Stimulated activated CD4-positive, alpha-beta T cell treated with anti-CD3 and anti-CD28 coated beads, Interleukin-12 subunit alpha, Interleukin-12 subunit beta, amount 100 ng/mL, for 4 hours (primary cell): Measurements from ENCODE around the gene RAMP2.
A peak's percentile ranks its signal among the peaks of the same experiment; 100 is the strongest.

ENCODE experiments used
- DNase-seq: peaks from one replicate; pipeline ENCODE4 v3.0.0-alpha.2; 2020

The RAMP2 gene

DNA sequence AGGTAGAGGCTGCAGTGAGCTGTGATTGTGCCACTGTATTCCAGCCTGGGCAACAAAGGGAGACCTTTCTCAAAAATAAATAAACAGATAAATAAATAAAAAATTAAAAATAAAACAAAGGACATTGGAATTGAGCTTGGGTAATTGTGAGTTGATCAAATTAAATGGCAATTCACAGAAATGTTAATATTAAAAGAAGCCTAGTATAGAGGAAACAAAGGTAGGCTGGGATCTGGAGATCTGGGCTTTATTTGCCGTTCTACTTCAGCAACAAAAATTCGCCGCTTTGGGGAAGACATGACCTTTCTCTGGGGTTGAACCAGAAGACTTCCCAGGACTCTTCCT, 11.9 kb downstream of the RAMP2 start:
- no peak for DNase-seq

DNA sequence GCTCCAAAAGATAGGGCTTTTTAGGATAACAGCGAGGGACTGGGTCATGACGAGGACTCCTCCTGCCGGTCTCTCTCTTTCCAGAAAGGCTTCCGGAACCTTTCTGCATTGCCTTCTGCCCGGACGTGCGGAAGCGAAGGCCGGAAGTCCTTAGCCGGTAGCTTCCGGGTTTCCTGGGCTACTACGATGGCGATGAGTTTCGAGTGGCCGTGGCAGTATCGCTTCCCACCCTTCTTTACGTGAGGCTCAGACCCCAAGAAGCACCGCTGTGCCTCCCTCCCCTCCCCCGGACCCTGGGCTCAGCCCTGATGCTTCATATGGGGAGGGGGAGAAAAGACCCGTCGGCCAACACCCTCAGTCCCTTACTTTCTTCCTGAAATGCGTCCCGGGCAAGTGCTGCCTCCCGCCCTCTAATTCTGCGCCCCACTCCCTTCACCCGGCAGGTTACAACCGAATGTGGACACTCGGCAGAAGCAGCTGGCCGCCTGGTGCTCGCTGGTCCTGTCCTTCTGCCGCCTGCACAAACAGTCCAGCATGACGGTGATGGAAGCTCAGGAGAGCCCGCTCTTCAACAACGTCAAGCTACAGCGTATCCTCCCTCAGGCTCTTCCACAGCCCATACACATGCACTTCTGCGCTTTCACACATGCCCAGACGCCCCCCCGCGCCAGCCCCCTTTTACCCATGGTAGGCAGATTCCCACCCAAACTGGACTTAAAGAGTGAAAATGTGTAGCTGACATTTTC, 12.4 kb downstream of the RAMP2 start, which contains the start of gene VPS25:
Gene VPS25, plus strand, starts transcription at position 160 of the 746 bp plus-strand sequence. Its CDS starts 27 bp downstream, at position 187.
- peak; percentile 63 for DNase-seq

DNA sequence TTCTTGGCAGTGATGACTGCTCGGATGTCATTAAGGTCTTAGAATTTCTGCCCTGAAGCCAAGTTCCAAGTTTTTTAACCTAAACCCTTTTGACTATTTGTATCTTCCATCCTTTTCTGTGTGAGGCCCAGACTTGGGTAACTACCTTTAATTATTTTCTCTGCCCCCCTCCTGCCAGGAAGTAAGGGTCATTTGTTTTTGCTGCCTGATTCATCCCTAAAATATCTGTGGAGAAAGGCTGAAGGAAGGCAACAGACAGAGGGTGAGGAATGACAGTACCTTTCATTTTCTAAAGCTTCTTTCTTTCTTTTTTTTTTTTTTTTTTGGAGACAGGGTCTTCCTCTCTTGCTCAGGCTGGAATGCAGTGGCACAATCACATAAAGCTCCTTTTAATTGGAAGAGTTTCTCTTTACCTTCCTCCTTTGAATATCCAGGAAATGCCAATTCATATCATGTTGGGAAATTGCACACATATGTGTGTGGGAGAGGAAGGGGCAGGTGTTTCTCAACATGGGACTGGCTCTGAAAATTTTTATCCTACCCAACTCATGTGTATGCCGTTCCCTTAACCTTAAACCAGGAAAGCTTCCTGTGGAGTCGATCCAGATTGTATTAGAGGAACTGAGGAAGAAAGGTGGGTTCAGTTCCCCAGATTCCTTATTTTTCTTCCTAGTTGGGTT, 13.2 kb downstream of the RAMP2 start:
- no peak for DNase-seq

DNA sequence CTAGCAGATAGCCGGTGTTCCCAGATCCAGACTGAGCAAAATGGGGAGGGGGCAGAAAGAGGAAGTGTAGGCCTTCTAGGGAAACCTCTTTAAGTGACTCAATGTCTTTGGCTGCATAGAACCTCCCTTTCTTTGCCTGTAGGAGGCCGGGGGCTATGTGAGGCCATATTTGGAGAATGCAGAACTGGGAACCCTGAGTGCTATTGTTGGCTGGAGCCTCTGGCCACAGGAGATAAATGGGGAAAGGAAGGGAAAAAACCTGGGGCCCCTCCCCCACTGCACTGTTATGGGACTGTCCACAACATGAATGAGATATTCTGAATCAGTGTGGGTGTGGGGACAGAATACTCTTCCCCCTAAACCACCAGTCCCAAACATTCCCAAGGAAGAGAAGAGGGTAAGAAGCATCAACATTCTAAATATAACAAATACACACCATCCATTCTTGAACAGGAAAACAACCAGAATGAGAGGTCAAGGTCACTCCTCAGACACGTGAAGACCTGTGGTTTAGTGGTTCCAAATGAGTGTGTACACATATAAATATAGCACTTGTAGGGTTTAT, 14.6 kb downstream of the RAMP2 start:
- DNase-seq, result no peak

DNA sequence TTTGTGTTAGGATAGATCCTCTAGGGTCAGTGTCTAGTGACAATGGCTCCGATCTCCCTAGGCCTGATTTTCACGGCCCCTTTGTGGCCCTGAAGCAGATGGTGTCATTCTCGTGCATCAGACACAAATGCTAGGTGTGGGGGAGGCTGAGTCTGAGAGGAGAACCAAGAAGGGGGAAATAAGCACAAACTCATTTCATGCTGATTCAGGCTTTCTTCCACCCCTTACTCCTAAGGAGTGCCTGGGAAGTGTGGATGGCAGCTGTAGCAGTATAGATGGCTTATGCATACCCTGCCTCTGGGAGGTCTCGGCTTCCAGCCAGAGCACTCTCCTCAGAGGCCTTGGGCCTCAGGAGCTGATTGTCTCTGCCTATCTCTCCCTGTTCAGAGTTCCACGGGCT, 17.5 kb downstream of the RAMP2 start:
- no peak for DNase-seq

DNA sequence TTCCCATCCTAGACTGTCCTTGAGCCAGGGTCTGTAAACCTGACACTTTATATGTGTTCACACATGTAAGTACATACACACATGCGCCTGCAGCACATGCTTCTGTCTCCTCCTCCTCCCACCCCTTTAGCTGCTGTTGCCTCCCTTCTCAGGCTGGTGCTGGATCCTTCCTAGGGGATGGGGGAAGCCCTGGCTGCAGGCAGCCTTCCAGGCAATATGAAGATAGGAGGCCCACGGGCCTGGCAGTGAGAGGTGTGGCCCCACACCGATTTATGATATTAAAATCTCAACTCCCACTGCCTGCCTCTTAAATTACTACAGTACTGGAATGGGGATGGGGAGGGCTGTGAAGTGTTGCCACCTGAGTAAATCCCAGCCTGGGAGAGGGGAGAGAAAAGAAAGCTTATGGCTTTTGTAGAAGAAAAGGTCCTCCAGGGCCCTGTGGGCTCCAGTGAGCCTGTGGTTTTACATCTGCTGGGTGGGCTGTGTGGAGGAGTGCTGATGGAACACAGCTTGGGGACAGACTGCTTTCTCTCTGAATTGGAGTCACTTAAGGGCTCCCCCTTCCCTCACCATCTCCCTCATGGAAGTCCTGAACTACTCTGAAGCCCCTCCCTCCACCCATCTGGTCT, 18.4 kb downstream of the RAMP2 start:
- no peak for DNase-seq

DNA sequence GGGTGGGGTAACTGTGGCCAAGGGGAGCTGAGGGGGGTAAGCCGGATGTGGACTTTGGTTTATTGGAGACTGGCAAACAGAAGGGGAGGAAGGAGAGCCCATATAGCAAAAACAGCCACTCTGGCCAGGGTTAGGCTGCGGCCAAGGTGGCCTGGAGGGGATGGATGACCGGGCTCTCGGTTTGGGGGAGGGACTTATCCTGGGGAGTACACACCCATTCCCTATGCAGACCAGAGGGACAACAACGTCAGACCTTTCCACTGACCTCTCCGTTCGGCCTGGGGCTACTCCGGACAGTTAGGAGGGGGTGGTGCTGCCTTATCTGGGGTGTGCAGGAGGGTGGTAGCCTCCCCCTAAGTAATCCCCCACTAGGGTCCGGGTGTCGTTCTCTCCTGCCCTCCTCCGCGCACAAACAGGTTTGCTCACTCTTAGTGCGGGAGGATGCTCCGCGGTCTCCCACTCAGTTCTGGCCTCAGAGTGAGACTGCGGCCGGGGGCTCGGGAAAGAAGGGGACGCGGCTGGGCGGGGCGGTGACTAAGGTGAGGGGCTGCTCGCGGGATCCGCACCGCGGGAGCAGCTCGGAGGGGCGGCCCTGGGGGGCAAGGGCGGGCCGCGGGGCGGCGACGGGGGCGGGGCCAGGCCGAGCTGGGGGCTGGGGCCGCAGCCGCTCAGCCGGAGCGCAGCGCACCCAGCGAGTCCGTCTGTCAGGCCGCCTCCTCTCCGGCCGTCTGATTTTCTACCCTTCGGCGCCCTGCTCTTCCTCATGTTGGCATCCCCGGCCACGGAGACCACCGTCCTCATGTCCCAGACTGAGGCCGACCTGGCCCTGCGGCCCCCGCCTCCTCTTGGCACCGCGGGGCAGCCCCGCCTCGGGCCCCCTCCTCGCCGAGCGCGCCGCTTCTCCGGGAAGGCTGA, 19.2 kb downstream of the RAMP2 start, which contains the start of gene WNK4:
Gene WNK4, plus strand, starts transcription at position 675 of the 915 bp plus-strand sequence. Its CDS starts 89 bp downstream, at position 764.
- no peak for DNase-seq

DNA sequence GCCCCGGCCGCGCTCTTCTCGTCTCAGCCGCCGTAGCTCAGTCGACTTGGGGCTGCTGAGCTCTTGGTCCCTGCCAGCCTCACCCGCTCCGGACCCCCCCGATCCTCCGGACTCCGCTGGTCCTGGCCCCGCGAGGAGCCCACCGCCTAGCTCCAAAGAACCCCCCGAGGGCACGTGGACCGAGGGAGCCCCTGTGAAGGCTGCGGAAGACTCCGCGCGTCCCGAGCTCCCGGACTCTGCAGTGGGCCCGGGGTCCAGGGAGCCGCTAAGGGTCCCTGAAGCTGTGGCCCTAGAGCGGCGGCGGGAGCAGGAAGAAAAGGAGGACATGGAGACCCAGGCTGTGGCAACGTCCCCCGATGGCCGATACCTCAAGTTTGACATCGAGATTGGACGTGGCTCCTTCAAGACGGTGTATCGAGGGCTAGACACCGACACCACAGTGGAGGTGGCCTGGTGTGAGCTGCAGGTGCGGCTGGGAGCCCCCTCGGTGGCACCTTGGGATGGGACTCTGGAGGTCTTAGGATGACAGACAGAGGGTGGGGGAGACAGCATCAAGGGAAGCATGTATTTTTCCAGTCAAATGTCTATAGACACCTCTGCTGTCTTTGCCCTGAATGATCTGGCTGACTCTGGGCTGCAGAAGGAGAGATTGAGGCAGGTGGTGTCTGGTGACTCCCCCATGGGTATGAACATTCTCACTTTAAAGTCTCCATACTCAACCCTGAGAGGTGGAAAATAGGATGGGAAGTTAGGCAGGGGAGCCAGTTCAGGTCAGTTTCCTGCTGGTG, 20.0 kb downstream of the RAMP2 start:
- DNase-seq, result no peak

DNA sequence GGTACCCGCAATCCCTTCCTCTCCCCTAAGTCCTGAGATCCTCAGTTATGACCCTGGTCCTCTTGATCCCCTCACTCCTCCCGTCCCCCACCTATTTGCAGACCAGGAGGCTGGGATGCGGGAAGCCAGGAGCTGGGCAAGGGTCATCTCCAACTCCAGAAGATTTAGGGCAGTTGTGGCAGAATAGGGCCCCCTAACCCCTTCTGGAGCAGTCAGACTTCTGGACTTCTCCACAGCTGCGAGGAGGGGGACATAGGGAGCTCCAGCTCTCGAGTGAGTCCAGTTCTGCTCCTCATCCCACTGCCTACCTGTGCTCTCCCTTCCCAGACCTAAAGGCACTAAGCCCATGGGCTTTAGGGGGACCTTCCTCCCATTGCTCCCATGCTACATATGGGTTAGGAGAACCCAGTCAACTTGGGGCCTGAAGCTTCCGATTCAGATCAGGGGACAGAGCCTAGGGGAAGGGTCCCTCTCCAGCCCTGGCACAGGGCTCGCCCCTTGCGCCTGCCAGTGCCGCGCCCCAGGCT, 20.7 kb downstream of the RAMP2 start:
- DNase-seq, result no peak

DNA sequence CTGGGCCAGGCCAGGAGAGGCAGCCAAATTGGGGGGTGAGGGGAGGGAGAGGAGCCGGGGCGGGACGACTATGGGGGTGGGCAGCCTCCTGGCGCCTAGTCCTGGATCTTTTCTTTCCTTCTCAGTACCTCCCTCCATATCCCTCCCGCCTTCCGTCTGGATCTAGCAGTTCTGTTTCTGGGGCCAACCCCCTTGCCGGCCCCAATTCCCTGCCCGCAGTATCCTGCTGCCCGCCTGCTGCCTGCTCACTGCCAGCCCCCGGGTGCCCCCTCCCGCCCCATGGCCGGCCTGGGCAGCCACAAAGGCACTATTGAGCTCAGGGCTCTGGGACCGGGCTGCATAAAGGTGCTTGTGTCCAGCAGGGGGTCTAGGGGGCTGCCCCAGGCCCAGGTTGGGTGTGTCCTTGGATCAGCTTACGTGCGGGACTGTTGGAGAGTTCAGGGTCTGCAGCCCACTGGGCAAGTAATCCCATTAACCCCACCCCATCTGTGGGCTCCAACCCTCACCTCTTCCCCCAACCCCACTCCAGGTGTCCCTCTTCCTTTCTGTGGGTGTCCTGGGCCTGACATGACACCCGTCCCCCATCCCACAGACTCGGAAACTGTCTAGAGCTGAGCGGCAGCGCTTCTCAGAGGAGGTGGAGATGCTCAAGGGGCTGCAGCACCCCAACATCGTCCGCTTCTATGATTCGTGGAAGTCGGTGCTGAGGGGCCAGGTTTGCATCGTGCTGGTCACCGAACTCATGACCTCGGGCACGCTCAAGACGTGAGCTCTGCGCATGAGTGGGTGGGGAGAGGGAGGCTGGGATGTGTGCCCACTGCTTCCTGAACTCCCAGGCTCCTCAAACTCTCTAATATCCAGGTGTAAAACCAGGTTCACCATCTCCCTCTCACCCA, 21.4 kb downstream of the RAMP2 start:
- no peak for DNase-seq

DNA sequence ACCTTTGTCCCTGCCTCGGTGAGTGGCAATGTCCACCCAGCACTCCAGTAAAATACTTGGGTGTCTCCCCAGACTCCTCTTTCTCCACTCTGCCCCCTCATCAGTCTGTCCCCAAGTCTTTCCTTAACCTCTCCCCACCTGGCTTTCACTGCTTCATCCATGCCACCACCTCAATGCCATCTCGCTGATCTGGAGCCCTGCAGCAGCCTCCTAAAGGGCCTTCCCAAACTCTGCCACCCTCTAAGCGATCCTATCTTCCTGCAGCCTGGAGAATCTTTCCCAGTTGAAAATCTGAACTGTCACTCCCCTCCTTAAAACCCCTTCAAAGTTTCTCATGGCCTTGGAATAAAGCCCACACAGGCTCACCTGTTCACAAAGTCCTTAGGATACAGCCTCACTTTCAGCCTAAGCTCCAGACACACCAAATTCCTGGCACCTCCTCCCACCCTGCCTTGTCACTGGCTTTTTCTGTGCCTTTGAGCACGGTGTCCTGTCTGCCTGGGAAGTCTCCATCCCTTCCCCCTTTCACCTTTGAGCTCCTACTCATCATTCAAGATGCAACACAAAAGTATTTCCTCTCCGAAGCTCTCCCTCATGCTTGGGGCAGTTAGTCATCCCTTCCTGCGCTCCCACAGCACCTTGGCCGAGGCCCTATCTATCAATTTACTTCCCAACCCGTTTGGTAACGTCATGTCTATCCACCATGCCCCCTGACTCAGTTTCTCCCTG, 22.2 kb downstream of the RAMP2 start:
- no peak for DNase-seq

DNA sequence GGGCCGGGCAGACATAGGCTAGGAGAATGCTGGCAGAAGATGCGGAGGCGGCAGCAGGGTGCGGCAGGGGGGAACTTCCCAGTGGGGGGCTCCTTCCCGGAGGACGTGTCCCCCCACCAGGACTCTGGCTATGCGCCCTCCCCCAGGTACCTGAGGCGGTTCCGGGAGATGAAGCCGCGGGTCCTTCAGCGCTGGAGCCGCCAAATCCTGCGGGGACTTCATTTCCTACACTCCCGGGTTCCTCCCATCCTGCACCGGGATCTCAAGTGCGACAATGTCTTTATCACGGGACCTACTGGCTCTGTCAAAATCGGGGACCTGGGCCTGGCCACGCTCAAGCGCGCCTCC, 22.7 kb downstream of the RAMP2 start:
- DNase-seq, result no peak

DNA sequence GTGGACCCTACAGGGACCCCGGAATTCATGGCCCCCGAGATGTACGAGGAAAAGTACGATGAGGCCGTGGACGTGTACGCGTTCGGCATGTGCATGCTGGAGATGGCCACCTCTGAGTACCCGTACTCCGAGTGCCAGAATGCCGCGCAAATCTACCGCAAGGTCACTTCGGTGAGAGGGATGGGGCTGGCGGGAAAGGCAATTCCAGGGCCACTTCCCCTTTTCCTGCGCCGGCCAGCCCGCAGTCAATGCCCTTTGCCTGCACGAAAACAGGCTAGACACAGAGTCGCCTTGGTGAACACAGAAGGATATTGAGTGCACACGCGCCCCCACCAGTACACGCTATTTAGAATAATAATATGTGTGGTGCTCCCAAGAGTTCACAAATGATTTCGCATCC, 23.4 kb downstream of the RAMP2 start:
- no peak for DNase-seq

DNA sequence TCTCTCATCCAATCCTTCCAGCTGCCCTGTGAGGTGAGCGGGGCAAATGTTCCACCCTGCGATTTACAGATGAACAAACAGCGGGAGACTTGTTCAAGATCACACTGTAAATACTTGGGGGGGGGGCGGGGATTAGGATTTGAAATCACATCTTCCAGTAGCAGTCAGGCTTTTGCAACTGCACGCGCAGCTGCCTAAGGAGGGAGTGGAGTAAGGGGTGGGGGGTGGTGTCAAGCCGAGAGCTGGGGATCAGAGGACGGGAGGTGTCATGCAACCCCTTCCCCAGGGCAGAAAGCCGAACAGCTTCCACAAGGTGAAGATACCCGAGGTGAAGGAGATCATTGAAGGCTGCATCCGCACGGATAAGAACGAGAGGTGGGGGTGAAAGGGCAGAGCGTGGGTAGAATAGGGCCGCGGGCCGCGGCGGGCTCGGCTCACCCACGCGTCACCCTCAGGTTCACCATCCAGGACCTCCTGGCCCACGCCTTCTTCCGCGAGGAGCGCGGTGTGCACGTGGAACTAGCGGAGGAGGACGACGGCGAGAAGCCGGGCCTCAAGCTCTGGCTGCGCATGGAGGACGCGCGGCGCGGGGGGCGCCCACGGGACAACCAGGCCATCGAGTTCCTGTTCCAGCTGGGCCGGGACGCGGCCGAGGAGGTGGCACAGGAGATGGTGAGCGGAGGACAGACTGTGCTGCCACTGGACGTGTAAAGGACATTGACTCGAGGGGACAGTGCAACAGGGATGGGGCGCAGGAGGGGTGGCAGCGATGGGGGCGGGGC, 24.0 kb downstream of the RAMP2 start:
- DNase-seq, result no peak

DNA sequence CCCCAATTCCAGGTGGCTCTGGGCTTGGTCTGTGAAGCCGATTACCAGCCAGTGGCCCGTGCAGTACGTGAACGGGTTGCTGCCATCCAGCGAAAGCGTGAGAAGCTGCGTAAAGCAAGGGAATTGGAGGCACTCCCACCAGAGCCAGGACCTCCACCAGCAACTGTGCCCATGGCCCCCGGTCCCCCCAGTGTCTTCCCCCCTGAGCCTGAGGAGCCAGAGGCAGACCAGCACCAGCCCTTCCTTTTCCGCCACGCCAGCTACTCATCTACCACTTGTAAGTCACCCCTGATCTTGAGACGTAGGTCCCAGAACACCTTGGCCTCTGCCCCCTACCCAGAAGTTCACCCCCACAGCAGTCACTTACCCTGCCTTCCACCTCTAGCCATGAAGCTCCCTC, 26.2 kb downstream of the RAMP2 start:
- no peak for DNase-seq

DNA sequence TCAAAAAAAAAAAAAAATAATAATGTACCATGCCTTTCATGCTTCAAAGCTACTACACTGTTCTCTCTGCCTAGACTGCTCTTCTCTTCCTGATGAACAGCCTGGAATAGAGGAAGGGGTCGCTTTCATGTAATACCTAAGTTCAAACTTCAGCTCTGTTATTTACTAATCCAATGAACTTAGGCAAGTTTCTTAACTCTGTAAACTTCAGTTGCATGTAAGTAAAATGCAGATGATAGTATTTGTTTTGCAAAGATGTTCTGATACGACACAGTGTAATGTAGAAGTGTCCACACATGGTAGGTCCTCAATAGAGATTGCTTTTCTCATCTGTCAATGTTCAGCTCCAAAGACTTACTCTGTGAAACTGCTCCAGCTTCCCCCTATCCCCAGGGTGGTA, 30.9 kb downstream of the RAMP2 start:
- no peak for DNase-seq

DNA sequence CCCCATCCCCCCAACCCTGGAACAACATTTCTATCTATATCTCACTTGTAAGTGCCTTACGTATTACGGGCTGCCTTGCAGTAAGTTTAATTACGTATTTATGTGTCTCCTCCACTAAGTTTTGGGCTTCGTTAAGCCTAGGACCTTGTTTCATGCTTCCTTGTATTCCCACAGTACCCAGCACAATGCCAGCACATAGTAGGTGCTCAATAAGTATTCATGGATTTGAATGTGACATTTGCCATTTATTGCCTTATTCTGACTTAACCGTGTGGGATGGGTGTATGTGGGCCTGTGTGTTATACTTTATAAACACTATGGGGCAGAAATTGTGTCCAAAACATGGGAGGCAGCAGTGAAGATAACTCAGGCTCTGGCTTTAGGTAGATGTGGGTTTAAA, 31.5 kb downstream of the RAMP2 start:
- no peak for DNase-seq

DNA sequence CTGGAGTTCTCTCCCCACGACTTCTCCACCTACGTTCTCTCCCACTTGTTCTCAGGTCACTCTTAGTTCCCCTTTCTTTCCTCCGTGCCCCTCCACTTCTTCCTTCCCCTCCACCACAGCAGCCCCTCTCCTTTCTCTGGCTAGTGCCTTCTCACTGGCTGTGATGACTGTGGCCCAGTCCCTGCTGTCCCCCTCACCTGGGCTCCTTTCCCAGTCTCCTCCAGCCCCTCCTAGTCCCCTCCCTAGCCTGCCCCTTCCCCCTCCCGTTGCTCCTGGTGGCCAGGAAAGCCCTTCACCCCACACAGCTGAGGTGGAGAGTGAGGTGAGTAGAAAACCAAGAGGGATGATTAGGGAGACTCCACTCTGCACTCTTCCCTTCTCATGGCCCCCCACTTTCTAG, 34.0 kb downstream of the RAMP2 start:
- no peak for DNase-seq

DNA sequence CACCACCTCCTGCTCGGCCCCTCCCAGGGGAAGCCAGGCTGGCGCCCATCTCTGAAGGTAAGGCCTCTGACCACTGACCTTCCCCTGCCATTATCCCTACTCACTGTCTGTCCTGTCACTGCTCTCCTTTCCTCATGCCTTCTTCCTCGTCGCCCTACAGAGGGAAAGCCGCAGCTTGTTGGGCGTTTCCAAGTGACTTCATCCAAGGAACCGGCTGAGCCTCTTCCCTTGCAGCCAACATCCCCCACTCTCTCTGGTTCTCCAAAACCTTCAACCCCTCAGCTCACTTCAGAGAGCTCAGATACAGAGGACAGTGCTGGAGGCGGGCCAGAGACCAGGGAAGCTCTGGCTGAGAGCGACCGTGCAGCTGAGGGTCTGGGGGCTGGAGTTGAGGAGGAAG, 34.4 kb downstream of the RAMP2 start:
- no peak for DNase-seq
